HG03565 (cell line): ENCODE measurements around the gene CTSS.
A peak's percentile ranks its signal among the peaks of the same experiment; 100 is the strongest.

Experiments used
- ATAC-seq: cut with Tn5 transposase; IDR thresholded peaks from one replicate; pipeline ENCODE4 v1.9.1; 2021; ENCODE audit warnings: mild to moderate bottlenecking, moderate library complexity; ENCODE audit not compliant: unreplicated experiment

CTSS gene

DNA sequence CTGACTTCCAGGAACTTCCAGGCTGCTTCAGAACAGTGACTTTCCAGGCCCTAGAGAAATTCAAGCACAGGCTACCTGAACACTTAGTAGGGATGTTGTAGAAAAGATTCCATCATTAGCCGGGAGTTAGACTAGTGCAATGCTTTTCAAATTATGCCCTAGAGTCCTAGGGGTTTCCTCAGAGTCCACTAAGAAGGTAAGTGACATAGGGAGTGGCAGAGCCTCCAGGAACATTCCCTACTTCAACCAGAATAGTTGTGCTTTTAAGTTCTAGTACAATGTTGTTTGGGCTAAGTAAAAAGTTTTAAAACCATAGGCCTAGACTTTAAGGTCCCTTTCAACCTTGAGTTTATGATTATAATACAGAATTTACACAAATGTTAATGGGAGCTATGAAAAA is 59.5 kb downstream of the CTSS start:
- no peak for ATAC-seq

DNA sequence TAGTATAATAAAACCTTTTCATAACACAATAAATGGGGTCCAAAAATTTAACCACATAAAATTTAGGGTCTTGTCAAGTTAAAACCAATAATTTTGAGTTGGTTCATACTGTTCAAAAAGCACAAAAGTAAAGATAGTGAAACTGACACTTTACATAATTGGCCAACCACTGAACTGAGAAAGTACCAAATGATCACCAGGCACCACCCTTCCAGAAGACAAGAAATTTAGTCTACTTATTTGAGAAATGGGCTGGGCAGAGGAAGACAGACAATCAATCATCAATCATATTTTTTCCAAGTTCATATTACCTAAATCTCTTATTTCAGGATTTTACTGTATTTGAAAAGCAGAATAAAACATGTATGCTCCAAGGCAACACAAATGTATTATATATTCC is 62.2 kb downstream of the CTSS start:
- ATAC-seq, result no peak

DNA sequence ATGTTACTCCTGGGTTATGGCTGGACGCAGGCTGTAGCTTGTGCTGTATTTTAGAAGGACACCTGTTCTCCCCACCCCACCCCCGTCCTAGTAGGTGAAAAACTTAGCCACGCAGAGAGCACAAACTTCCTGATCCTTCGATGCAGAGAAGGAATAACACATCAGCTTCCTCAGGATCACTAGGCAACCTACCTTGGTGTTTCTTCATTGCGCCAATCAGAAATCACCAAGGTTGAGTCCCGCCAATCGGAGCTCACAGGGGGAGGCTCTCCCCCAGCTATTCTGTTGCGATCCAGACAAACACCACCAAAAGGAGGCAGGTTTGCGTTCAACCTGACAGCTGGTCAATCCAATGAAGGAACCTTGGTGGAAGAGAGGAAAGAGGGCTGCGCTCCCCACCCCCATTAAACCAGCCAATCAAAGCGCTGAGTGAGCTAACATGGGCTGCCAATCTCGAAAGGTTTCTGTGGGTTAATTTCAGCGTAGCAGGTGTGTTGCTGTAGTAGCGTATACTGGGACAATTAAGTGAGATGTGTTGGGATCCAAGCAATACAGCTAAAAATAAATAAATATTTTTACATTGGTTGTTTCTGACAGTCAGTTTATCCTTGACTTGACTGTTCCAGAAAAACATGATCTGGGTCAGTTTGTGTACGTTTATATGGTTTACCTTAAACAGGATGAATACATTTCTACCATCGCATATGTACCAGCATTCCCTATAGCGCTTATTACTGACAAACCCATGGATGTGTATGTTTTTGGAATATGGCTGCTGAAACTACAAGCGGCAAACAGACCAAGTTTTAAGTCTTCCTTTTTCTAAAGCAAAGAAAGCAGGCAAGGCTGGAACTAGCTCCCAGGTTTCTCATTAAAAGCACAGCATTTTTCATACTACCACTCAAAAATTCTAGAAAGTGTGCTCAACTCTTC is 68.3 kb downstream of the CTSS start, which contains the start of gene GOLPH3L:
TSS of gene GOLPH3L (minus strand) at position 160 of the 933 bp plus-strand sequence. CDS start 2,316 bp downstream, outside the sequence.
- ATAC-seq, result peak; percentile 97

GRCh38 chr1:150696590-150696989 is 69.0 kb downstream of the CTSS start:
- no peak for ATAC-seq

DNA sequence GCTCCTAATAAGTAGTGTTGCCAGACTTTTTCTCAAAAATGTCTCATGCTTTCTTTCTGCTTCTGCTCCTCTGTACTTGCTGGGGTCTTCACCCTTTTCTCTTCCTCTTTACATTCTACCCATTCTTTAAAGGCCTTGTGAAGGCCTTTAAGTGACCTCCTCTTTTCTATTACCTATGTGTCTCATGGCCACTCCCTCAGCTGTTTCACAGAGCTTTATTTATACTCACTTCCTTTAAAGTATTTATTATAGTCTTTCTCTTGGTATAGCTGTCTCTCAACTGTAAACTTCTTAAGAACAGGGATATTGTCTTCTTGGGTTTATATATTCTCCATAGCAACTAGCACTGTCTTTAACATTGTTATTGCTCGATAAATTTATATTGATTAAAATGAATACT is 69.4 kb downstream of the CTSS start:
- no peak for ATAC-seq

GRCh38 chr1:150695561-150695960 is 70.0 kb downstream of the CTSS start:
- no peak for ATAC-seq

DNA sequence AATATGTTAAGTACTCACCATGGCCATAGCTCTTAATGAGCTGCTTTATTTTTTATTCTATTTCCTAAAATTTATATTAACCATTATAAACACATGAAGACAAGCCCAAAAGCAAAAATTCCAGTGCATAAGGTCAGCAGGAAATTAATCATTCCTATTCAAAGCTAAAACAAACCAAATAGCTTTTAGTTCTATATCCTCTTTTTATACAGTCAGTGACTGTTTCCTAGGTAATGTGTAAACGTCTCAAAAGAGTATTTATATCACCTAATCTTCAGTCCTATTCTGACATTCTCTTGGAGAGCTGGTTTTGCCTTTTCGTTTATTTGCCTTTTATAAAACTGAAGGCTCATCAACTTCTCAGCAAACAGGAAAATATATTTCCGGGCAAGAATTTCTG is 72.9 kb downstream of the CTSS start:
- no peak for ATAC-seq

DNA sequence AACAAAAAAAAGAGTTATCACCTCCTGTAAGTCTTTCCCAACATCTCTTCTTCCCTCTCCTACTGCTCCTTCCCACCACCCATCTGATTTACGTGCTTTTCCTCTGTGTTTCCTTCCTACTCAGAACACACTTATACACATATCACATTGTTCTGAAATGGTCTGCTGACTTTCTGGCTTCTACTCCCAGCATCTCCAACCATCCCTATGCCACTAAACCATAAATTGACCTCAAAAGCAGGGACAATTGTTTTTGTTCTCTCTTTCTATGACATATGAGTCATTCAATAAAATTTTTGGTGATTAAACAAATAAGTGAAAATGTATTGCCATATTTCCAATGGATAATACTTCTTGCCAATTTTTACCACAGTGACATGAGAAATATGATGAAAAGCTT is 76.8 kb downstream of the CTSS start:
- no peak for ATAC-seq

DNA sequence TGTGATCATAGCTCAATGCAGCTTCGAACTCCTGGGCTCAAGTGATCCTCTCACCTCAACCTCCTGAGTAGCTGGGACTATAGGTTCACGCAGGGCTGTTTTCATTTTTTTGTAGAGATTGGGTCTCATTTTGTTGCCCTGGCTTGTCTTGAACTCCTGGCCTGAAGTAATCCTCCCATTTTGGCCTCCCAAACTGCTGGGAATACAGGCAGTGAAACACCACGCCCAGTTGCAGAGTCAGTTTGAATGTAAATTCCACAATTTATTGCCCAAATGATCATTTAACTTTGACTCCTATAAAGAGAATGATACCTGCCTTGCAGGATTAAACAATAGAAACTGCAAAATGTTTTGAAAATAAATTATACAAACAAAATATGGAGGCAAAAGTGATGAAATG is 79.3 kb downstream of the CTSS start:
- no peak for ATAC-seq

DNA sequence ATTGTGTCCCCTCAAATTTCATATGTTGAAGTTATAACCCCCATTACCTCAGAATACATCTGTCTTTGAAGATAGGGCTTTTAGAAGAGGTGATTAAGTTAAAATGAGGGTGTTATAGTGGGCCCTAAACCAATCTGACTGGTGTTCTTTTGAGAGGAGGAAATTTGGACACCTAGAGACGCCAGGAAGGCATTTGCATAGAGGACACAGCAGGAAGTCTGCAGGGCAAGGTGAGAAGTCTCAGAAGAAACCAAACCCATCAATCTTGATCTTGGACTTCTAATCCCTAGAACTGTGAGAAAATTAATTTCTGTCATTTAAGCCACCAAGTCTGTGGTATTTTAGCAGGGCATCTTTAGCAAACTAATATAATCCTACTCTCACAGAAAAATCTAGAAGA is 81.7 kb downstream of the CTSS start:
- ATAC-seq, result no peak
